HCT116 (cell line): ENCODE measurements around the gene TRIM24.

Experiments
- EZH2 ChIP-seq: fragments of 200-600 bp; sonication (generic); IDR thresholded peaks from 2 replicates; pipeline ENCODE4 v1.6.1; 2017; ENCODE audit warnings: antibody characterized with exemption, mixed run types
- EZH2phosphoT487 ChIP-seq: fragments of 200-600 bp; IDR thresholded peaks from 2 replicates; pipeline ENCODE4 v1.6.1; 2018; ENCODE audit warnings: antibody characterized with exemption, borderline replicate concordance
- SIN3A ChIP-seq: IDR thresholded peaks from 2 replicates; pipeline ENCODE4 v1.6.1; 2012; ENCODE audit warnings: low read depth
- ZBTB33 ChIP-seq: IDR thresholded peaks from 2 replicates; pipeline ENCODE4 v1.6.1; 2011; ENCODE audit warnings: mild to moderate bottlenecking, low read length, moderate library complexity; ENCODE audit not compliant: insufficient replicate concordance; ENCODE audit errors: extremely low read depth
- ZFX ChIP-seq: fragments of 450-650 bp; IDR thresholded peaks from 2 replicates; pipeline ENCODE4 v1.6.1; 2017
- TF ChIP-seq, protein P1 (sequence below), 3 experiments: fragments of 200-600 bp in 1 of 3; sonication (generic) in 1 of 3; IDR thresholded peaks in 2 of 3; conservative IDR thresholded peaks in 1 of 3; 2 replicates each; pipeline ENCODE4 v1.5.1; 2012 to 2017; ENCODE audit warnings: low read depth in 2 of 3, low read length in 2 of 3, antibody characterized with exemption in 1 of 3, borderline replicate concordance in 1 of 3, control low read depth in 1 of 3, mild to moderate bottlenecking in 1 of 3, mixed read lengths in 1 of 3, mixed run types in 1 of 3, moderate library complexity in 1 of 3; ENCODE audit not compliant: insufficient read depth in 1 of 3
- TF ChIP-seq, protein P2 (sequence below): IDR thresholded peaks from 2 replicates; pipeline ENCODE4 v1.6.1; 2012
- TF ChIP-seq, protein P3 (sequence below): IDR thresholded peaks from 2 replicates; pipeline ENCODE4 v1.6.1; 2012; ENCODE audit warnings: low read depth

DNA sequence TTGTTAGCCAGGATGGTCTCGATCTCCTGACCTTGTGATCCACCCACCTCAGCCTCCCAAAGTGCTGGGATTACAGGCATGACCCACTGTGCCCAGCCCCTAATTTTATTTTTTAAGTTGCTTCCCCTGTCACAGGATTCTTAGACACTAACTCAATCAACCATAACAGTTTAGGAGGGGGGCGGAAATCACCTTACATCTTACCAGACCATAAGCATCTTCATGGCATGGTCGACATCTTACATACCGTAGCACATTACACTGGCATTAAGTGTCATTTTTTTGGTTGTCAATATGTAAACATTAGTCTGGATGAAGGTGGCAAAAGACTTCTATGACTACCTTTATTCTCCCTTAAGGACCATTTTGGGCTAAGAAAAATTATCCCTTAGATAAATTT, 95.6 kb downstream of the TRIM24 start:
- TF ChIP-seq EZH2 (no peak), ZFX (no peak), ZBTB33 (no peak), EZH2phosphoT487 (no peak), SIN3A (no peak)
- TF ChIP-seq, protein P1, sequence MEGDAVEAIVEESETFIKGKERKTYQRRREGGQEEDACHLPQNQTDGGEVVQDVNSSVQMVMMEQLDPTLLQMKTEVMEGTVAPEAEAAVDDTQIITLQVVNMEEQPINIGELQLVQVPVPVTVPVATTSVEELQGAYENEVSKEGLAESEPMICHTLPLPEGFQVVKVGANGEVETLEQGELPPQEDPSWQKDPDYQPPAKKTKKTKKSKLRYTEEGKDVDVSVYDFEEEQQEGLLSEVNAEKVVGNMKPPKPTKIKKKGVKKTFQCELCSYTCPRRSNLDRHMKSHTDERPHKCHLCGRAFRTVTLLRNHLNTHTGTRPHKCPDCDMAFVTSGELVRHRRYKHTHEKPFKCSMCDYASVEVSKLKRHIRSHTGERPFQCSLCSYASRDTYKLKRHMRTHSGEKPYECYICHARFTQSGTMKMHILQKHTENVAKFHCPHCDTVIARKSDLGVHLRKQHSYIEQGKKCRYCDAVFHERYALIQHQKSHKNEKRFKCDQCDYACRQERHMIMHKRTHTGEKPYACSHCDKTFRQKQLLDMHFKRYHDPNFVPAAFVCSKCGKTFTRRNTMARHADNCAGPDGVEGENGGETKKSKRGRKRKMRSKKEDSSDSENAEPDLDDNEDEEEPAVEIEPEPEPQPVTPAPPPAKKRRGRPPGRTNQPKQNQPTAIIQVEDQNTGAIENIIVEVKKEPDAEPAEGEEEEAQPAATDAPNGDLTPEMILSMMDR (IDR thresholded peaks at IDR 0.05 in 2 of 3, conservative IDR thresholded peaks at IDR 0.05 in 1 of 3; ENCODE audit: borderline replicate concordance in 1 of 3, insufficient read depth in 1 of 3, low read depth in 2 of 3, low read length in 2 of 3), result no peak
- TF ChIP-seq, protein P2, sequence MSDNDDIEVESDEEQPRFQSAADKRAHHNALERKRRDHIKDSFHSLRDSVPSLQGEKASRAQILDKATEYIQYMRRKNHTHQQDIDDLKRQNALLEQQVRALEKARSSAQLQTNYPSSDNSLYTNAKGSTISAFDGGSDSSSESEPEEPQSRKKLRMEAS, result no peak
- TF ChIP-seq, protein P3, sequence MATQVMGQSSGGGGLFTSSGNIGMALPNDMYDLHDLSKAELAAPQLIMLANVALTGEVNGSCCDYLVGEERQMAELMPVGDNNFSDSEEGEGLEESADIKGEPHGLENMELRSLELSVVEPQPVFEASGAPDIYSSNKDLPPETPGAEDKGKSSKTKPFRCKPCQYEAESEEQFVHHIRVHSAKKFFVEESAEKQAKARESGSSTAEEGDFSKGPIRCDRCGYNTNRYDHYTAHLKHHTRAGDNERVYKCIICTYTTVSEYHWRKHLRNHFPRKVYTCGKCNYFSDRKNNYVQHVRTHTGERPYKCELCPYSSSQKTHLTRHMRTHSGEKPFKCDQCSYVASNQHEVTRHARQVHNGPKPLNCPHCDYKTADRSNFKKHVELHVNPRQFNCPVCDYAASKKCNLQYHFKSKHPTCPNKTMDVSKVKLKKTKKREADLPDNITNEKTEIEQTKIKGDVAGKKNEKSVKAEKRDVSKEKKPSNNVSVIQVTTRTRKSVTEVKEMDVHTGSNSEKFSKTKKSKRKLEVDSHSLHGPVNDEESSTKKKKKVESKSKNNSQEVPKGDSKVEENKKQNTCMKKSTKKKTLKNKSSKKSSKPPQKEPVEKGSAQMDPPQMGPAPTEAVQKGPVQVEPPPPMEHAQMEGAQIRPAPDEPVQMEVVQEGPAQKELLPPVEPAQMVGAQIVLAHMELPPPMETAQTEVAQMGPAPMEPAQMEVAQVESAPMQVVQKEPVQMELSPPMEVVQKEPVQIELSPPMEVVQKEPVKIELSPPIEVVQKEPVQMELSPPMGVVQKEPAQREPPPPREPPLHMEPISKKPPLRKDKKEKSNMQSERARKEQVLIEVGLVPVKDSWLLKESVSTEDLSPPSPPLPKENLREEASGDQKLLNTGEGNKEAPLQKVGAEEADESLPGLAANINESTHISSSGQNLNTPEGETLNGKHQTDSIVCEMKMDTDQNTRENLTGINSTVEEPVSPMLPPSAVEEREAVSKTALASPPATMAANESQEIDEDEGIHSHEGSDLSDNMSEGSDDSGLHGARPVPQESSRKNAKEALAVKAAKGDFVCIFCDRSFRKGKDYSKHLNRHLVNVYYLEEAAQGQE, result no peak
